H1 (cell line): Measurements from ENCODE around the gene LRRTM2. TPM values are rescaled to one million over a fixed set of nuclear protein-coding genes. Genes with fewer than 3 reads are reported as not detected.

Experiments
- CTCF ChIA-PET: fragments of 300-600 bp; sonication (Branson Sonifier 250); formaldehyde crosslinking; loops from one replicate; lab custom pipeline; 2021; ENCODE audit not compliant: partially characterized antibody; lab: Charles Lee
- POLR2A ChIA-PET: fragments of 300-600 bp; sonication (Branson Sonifier 250); formaldehyde crosslinking; loops from one replicate; lab custom pipeline; 2021; ENCODE audit warnings: inconsistent platforms; ENCODE audit not compliant: partially characterized antibody; lab: Charles Lee
- DNase-seq, 2 experiments: peaks; one replicate each; pipeline versions ENCODE4 v3.0.0 to v3.0.0-alpha.2; 2010 to 2022; ENCODE audit warnings: low spot score in 2 of 2, low read depth in 1 of 2, mixed read lengths in 1 of 2
- FAIRE-seq: peaks from 2 replicates; lab custom pipeline; 2011; peaks lifted over from hg19 to GRCh38; lab: Jason Lieb, UNC
- H2AFZ ChIP-seq: 2 replicates; pipeline ENCODE4 v1.8.1; 2012; ENCODE audit warnings: low read length, inconsistent platforms
- H2AK5ac ChIP-seq: 2 replicates; pipeline ENCODE4 v1.6.1; 2013; ENCODE audit warnings: low read depth, low read length
- H2BK120ac ChIP-seq: replicated peaks from 2 replicates; pipeline ENCODE3; 2013; ENCODE audit warnings: low read depth, low read length, inconsistent platforms
- H2BK12ac ChIP-seq: 2 replicates; pipeline ENCODE4 v1.6.1; 2013; ENCODE audit warnings: low read depth, low read length
- H2BK15ac ChIP-seq: 2 replicates; pipeline ENCODE4 v1.6.1; 2013; ENCODE audit warnings: low read length
- H2BK20ac ChIP-seq: 2 replicates; pipeline ENCODE4 v1.6.1; 2013; ENCODE audit warnings: low read length
- H2BK5ac ChIP-seq: 2 replicates; pipeline ENCODE4 v1.6.1; 2013; ENCODE audit warnings: low read depth, low read length
- H3K14ac ChIP-seq: 2 replicates; pipeline ENCODE4 v1.6.1; 2013; ENCODE audit warnings: inconsistent platforms; ENCODE audit not compliant: insufficient read length
- H3K18ac ChIP-seq: 2 replicates; pipeline ENCODE4 v1.6.1; 2013; ENCODE audit warnings: low read length; ENCODE audit errors: extremely low read depth
- H3K23ac ChIP-seq: 2 replicates; pipeline ENCODE4 v1.6.1; 2013; ENCODE audit warnings: inconsistent platforms; ENCODE audit not compliant: insufficient read length
- H3K23me2 ChIP-seq: 2 replicates; pipeline ENCODE4 v1.6.1; 2013; ENCODE audit warnings: low read depth, low read length
- H3K27ac ChIP-seq: 2 replicates; pipeline ENCODE4 v1.6.1; 2011; ENCODE audit warnings: low read depth, low read length, inconsistent platforms
- H3K27me3 ChIP-seq, 4 experiments: replicated peaks in 1 of 4; 1 replicate in 1 of 4; 2 replicates in 3 of 4; pipeline versions ENCODE4 v1.6.1 to v1.8.1; 2011 to 2013; ENCODE audit warnings: low read length in 3 of 4, mild to moderate bottlenecking in 3 of 4, inconsistent platforms in 2 of 4, mixed read lengths in 2 of 4, moderate library complexity in 1 of 4; ENCODE audit not compliant: control insufficient read depth in 3 of 4, insufficient read depth in 3 of 4; ENCODE audit errors: extremely low read depth in 1 of 4
- H3K36me3 ChIP-seq, 4 experiments: 2 replicates each; pipeline versions ENCODE4 v1.6.1 to v1.8.1; 2011 to 2013; ENCODE audit warnings: mild to moderate bottlenecking in 4 of 4, low read length in 3 of 4, moderate library complexity in 2 of 4, control low read depth in 1 of 4, inconsistent platforms in 1 of 4; ENCODE audit not compliant: insufficient read depth in 4 of 4, control insufficient read depth in 2 of 4
- H3K4ac ChIP-seq: replicated peaks from 2 replicates; pipeline ENCODE3; 2013; ENCODE audit warnings: low read length, low read depth, mixed read lengths, inconsistent platforms; ENCODE audit not compliant: insufficient read length
- H3K4me1 ChIP-seq, 4 experiments: replicated peaks in 1 of 4; 1 replicate in 1 of 4; 2 replicates in 3 of 4; pipeline versions ENCODE4 v1.6.1 to v1.8.1; 2011 to 2013; ENCODE audit warnings: low read length in 3 of 4, inconsistent platforms in 2 of 4, mixed read lengths in 1 of 4; ENCODE audit not compliant: insufficient read depth in 4 of 4, control insufficient read depth in 3 of 4
- H3K4me2 ChIP-seq, 2 experiments: 2 replicates each; pipeline versions ENCODE4 v1.6.1 to v1.8.1; 2011 to 2013; ENCODE audit warnings: low read depth in 2 of 2, low read length in 2 of 2, control low read depth in 1 of 2, inconsistent platforms in 1 of 2, mild to moderate bottlenecking in 1 of 2; ENCODE audit not compliant: insufficient read depth in 1 of 2
- H3K4me3 ChIP-seq, 4 experiments: fragments of 200-600, 300-600 bp in 1 of 4; sonication (generic), shearing (Covaris generic), sonication (Bioruptor Twin) in 1 of 4; 2 replicates each; pipeline versions ENCODE4 v1.5.1 to v1.8.1; 2011 to 2016; ENCODE audit warnings: low read length in 4 of 4, low read depth in 3 of 4, control low read depth in 2 of 4, inconsistent platforms in 2 of 4, mild to moderate bottlenecking in 2 of 4, mixed read lengths in 1 of 4, moderate library complexity in 1 of 4; ENCODE audit not compliant: insufficient read depth in 2 of 4; ENCODE audit errors: extremely low read depth in 1 of 4
- H3K56ac ChIP-seq: replicated peaks from 2 replicates; pipeline ENCODE3; 2013; ENCODE audit warnings: low read depth, mild to moderate bottlenecking, mixed read lengths, low read length, inconsistent platforms; ENCODE audit not compliant: insufficient read length
- H3K79me1 ChIP-seq: 2 replicates; pipeline ENCODE4 v1.6.1; 2013; ENCODE audit warnings: low read depth, low read length, control low read depth
- H3K79me2 ChIP-seq, 2 experiments: 2 replicates each; pipeline versions ENCODE4 v1.6.1 to v1.8.1; 2012 to 2013; ENCODE audit warnings: low read length in 2 of 2, mild to moderate bottlenecking in 2 of 2, inconsistent platforms in 1 of 2; ENCODE audit not compliant: insufficient read depth in 2 of 2, control insufficient read depth in 1 of 2
- H3K9ac ChIP-seq, 4 experiments: replicated peaks in 1 of 4; 1 replicate in 1 of 4; 2 replicates in 3 of 4; pipeline versions ENCODE4 v1.6.1 to v1.8.1; 2011 to 2013; ENCODE audit warnings: low read depth in 3 of 4, low read length in 3 of 4, control low read depth in 2 of 4, mild to moderate bottlenecking in 2 of 4, moderate library complexity in 2 of 4, inconsistent platforms in 1 of 4; ENCODE audit errors: extremely low read depth in 1 of 4
- H3K9me3 ChIP-seq, 2 experiments: 2 replicates each; pipeline versions ENCODE4 v1.6.1 to v1.8.1; 2012 to 2013; ENCODE audit warnings: mild to moderate bottlenecking in 2 of 2, moderate library complexity in 2 of 2, control low read depth in 1 of 2, inconsistent platforms in 1 of 2, low read depth in 1 of 2, low read length in 1 of 2, mixed read lengths in 1 of 2; ENCODE audit not compliant: insufficient read depth in 2 of 2
- H4K20me1 ChIP-seq, 2 experiments: replicated peaks in 1 of 2; 2 replicates each; pipeline versions ENCODE3 to v1.8.1; 2011 to 2013; ENCODE audit warnings: inconsistent platforms in 2 of 2, low read length in 2 of 2, mild to moderate bottlenecking in 1 of 2; ENCODE audit not compliant: insufficient read depth in 2 of 2, control insufficient read depth in 1 of 2
- H4K5ac ChIP-seq: 2 replicates; pipeline ENCODE4 v1.6.1; 2013; ENCODE audit warnings: low read length, low read depth, mixed read lengths, inconsistent platforms; ENCODE audit not compliant: insufficient read length
- H4K8ac ChIP-seq: 2 replicates; pipeline ENCODE4 v1.8.0; 2013; ENCODE audit warnings: mild to moderate bottlenecking, moderate library complexity, low read length, inconsistent platforms; ENCODE audit not compliant: insufficient read depth; ENCODE audit errors: extremely low read depth
- H4K91ac ChIP-seq: replicated peaks from 2 replicates; pipeline ENCODE3; 2013; ENCODE audit warnings: low read length, mixed read lengths, inconsistent platforms; ENCODE audit not compliant: insufficient read length
- ASH2L ChIP-seq: fragments of 200-600, 300-600 bp; sonication (generic); IDR thresholded peaks from one replicate; pipeline ENCODE4 v1.7.1; 2017; ENCODE audit warnings: low read length
- BACH1 ChIP-seq: IDR thresholded peaks from 2 replicates; pipeline ENCODE4 v1.6.1; 2012; ENCODE audit warnings: low read length, improper control_type of control experiment
- CREB1 ChIP-seq: IDR thresholded peaks from 2 replicates; pipeline ENCODE4 v1.6.1; 2012; ENCODE audit warnings: inconsistent platforms
- GABPA ChIP-seq: IDR thresholded peaks from 2 replicates; pipeline ENCODE4 v1.6.1; 2011; ENCODE audit warnings: mild to moderate bottlenecking, low read length, moderate library complexity, borderline replicate concordance; ENCODE audit not compliant: insufficient read depth
- KDM4A ChIP-seq: IDR thresholded peaks from one replicate; pipeline ENCODE4 v1.7.1; 2012; ENCODE audit warnings: low read depth, mild to moderate bottlenecking, moderate library complexity, low read length, inconsistent platforms; ENCODE audit not compliant: severe bottlenecking
- KDM5A ChIP-seq: fragments of 200-600 bp; IDR thresholded peaks from 2 replicates; pipeline ENCODE4 v1.7.1; 2012; ENCODE audit warnings: mild to moderate bottlenecking, low read length, inconsistent platforms, mixed read lengths
- NANOG ChIP-seq: IDR thresholded peaks from 2 replicates; pipeline ENCODE4 v1.6.1; 2011; ENCODE audit warnings: low read length, low read depth, mild to moderate bottlenecking, inconsistent platforms; ENCODE audit not compliant: insufficient read depth, poor library complexity, severe bottlenecking
- POLR2A ChIP-seq, 2 experiments: IDR thresholded peaks; 1 replicate in 1 of 2; 2 replicates in 1 of 2; pipeline ENCODE4 v1.6.1; 2011; ENCODE audit warnings: low read depth in 2 of 2, low read length in 2 of 2, mild to moderate bottlenecking in 2 of 2; ENCODE audit errors: control extremely low read depth in 1 of 2
- RNF2 ChIP-seq: fragments of 200-900, 300-1000 bp; sonication (generic); IDR thresholded peaks from 2 replicates; pipeline ENCODE4 v1.7.1; 2016; ENCODE audit warnings: borderline replicate concordance, low read depth, mild to moderate bottlenecking, antibody characterized with exemption, low read length; ENCODE audit not compliant: poor library complexity, severe bottlenecking; ENCODE audit errors: missing control alignments
- SUZ12 ChIP-seq: fragments of 200-600 bp; sonication (generic); IDR thresholded peaks from 2 replicates; pipeline ENCODE4 v1.6.1; 2012; ENCODE audit warnings: mild to moderate bottlenecking, inconsistent platforms, low read length, moderate library complexity, mixed read lengths
- WGBS, 2 experiments: shearing (Covaris generic) in 1 of 2; methylation state at CpG; one replicate each; pipeline versions ENCODE4 v1.1.6 to v1.1.7; 2013 to 2015; ENCODE audit warnings: low lambda C conversion rate in 2 of 2, mixed read lengths in 2 of 2, inconsistent platforms in 1 of 2, low coverage in 1 of 2, missing lambda C conversion rate in 1 of 2; ENCODE audit not compliant: insufficient replicate concordance in 2 of 2, insufficient coverage in 1 of 2, insufficient read length in 1 of 2; ENCODE audit errors: extremely low coverage in 1 of 2, missing lambda C conversion rate in 1 of 2; 5-methylcytosine and 5-hydroxymethylcytosine counted together
- polyA plus RNA-seq, 7 experiments: library from polyadenylated mRNA; depleted of rRNA in 3 of 7; stranded (reverse) in 5 of 7; unstranded in 2 of 7; fragments of >200 nt in 5 of 7; fragments of 200-250 nt in 2 of 7; gene quantifications; 1 replicate in 5 of 7; 2 replicates in 1 of 7; 4 replicates in 1 of 7; pipeline versions ENCODE4 v1.2.1 to v1.2.3, GENCODE V29; 2011 to 2013; ENCODE audit warnings: missing spikeins in 2 of 7, mixed read lengths in 2 of 7
- total RNA-seq: library from RNA; stranded (reverse); fragmentation: NEBNext Ultra II Directional; extraction: Animal tissue kit (Norgen Biotek cat#: 25700); gene quantifications from 2 replicates; pipeline ENCODE4 v1.2.1, GENCODE V29; 2021
- TF ChIP-seq, protein P1 (sequence below): IDR thresholded peaks from 2 replicates; pipeline ENCODE4 v1.6.1; 2011; ENCODE audit warnings: low read depth, mild to moderate bottlenecking, low read length; ENCODE audit not compliant: insufficient read depth
- TF ChIP-seq, protein P2 (sequence below): IDR thresholded peaks from 2 replicates; pipeline ENCODE4 v1.6.1; 2012; ENCODE audit warnings: low read length, inconsistent platforms

LRRTM2 gene
- total and polyA plus RNA-seq, 2 of the 8 experiments (the other 6 are each of a cell fraction or from before 2014, with no cell fraction given): not detected

DNA sequence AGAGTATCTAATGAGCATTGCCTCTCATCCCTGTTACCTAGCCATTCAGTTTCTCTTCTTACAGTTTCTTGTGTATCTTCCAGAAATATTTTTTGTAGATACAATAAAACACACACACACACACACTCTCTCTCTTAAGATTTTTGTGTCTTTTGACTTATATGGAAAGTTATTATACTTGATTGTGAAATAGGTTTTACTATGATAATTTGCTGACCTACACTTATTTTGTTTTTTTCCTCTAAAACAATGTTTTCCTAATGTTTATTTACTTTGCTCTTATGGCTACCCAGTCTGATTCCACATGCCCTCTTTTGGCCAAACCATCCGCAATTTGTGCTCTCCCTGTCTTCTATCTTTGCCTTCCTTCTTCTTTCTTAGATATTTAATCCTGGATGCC is 25.3 kb downstream of the LRRTM2 start:
- Histone ChIP-seq H3K79me2 (peaks cover 0 to 84% of the 10 kb centered on the region in 2 experiments; a peak in 3 of 4 replicates), H4K5ac (no peak overlapping the region), H2AK5ac (no peak overlapping the region), H3K36me3 (no peaks in the 10 kb centered on the region), H4K91ac (no peak overlapping the region), H3K14ac (no peak overlapping the region), H3K4me2 (no peak overlapping the region), H3K23me2 (no peaks in the 10 kb centered on the region), H3K27ac (no peak overlapping the region), H3K9ac (no peak overlapping the region), H4K20me1 (peaks cover 0 to 9% of the 10 kb centered on the region in 2 experiments), H3K18ac (no peak overlapping the region), H3K4me3 (no peak overlapping the region), H4K8ac (no peak overlapping the region), H3K4me1 (peaks cover 0 to 4% (median 0%) of the 10 kb centered on the region in 4 experiments; a peak in 2 of 7 replicates), H3K23ac (no peak overlapping the region), H2BK12ac (no peak overlapping the region), H3K9me3 (no peaks in the 10 kb centered on the region), H3K27me3 (no peaks in the 10 kb centered on the region), H3K4ac (no peak overlapping the region), H2BK20ac (no peak overlapping the region), H3K79me1 (peaks cover 2% of the 10 kb centered on the region), H2BK120ac (no peak overlapping the region), H2BK5ac (no peak overlapping the region), H2AFZ (no peak overlapping the region), H3K56ac (no peak overlapping the region), H2BK15ac (no peak overlapping the region)
- ChIA-PET CTCF (no interaction called here), POLR2A (interaction anchor here (0.7 kb wide), 1 partner anchor 298 kb away, joined by 4 read pairs; no protein-coding TSS in a partner anchor)
- DNase-seq (no peak), FAIRE-seq (no peak)
- 87% methylated on average over 1 of the region's 1 CpG; no CpG with 5 or more reads in 1 of the 2 experiments for WGBS, 2 experiments
- TF ChIP-seq CREB1 (no peak), RNF2 (no peak), SUZ12 (no peak), KDM4A (no peak), NANOG (no peak), BACH1 (no peak), KDM5A (no peak), GABPA (no peak), ASH2L (no peak), POLR2A (IDR thresholded peaks at IDR 0.05; ENCODE audit: control extremely low read depth in 1 of 2, low read depth in 2 of 2, low read length in 2 of 2) (no peak)
- TF ChIP-seq, protein P1, sequence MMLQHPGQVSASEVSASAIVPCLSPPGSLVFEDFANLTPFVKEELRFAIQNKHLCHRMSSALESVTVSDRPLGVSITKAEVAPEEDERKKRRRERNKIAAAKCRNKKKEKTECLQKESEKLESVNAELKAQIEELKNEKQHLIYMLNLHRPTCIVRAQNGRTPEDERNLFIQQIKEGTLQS: no peak
- TF ChIP-seq, protein P2, sequence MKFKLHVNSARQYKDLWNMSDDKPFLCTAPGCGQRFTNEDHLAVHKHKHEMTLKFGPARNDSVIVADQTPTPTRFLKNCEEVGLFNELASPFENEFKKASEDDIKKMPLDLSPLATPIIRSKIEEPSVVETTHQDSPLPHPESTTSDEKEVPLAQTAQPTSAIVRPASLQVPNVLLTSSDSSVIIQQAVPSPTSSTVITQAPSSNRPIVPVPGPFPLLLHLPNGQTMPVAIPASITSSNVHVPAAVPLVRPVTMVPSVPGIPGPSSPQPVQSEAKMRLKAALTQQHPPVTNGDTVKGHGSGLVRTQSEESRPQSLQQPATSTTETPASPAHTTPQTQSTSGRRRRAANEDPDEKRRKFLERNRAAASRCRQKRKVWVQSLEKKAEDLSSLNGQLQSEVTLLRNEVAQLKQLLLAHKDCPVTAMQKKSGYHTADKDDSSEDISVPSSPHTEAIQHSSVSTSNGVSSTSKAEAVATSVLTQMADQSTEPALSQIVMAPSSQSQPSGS: no peak
